Esophagus squamous epithelium (tissue), 4 donors: Measurements from ENCODE around the gene PRR4.

Experiments
- CTCF ChIP-seq, 6 experiments: fragments of 450-650 bp in 4 of 6; fragments of 200-600 bp in 2 of 6; sonication (generic) in 2 of 6; IDR thresholded peaks; one replicate each; pipeline ENCODE4 v1.5.1; 2016 to 2019; ENCODE audit warnings: antibody characterized with exemption in 6 of 6, mild to moderate bottlenecking in 4 of 6, moderate library complexity in 4 of 6
- POLR2A ChIP-seq, 4 donors: fragments of 450-650 bp; IDR thresholded peaks; one replicate each; pipeline ENCODE4 v1.6.1; 2017; ENCODE audit warnings: antibody characterized with exemption in 4 of 4, mild to moderate bottlenecking in 4 of 4, moderate library complexity in 3 of 4

DNA sequence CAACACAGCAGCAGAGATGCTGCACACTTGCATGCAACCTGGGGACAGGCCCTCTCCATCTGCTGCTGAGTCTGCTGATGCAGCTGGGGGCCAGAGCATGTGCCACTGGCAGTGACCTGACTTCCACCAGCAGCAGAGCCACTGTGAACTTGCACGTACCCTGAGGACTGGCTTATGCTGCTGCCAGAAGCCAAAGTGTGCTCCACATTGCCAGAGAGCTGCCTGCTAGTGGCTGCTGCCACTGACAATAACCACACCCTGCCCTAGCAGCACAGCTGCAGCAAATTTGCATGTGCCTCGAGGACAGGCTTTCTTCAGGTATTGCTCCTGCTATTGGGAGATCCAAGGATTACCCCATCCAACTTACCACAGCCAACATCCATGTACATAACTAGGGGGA, 4.5 kb upstream of the PRR4 start:
- TF ChIP-seq CTCF (IDR thresholded peaks at IDR 0.05), result no peak
- TF ChIP-seq POLR2A (IDR thresholded peaks at IDR 0.05), result no peak
